Measurements from ENCODE around the gene SWAP70. TPM values are rescaled to one million over a fixed set of nuclear protein-coding genes. Genes with fewer than 3 reads are reported as not detected.

Gene SWAP70
- total and polyA plus RNA-seq, 10 of the 15 experiments (the other 5 are each of a cell fraction or from before 2014, with no cell fraction given), result 20.6 to 62.4 (median 41.7) TPM

GRCh38 chr11:9745411-9746211 is 81.7 kb downstream of the SWAP70 start (continued):
- no peak for TF ChIP-seq ZNF687 (IDR thresholded peaks at IDR 0.05)
- TF ChIP-seq EED (IDR thresholded peaks at IDR 0.05; ENCODE audit: low read depth), result 0 out of 2 replicates have a peak, but pooled peaks have one; percentile 67
- TF ChIP-seq IKZF1 (conservative IDR thresholded peaks at IDR 0.05), result peak; percentile 86
- TF ChIP-seq RELA (IDR thresholded peaks at IDR 0.05; ENCODE audit: borderline replicate concordance, partially characterized antibody), result no peak
- no peak for TF ChIP-seq CEBPB (IDR thresholded peaks at IDR 0.05; ENCODE audit: borderline replicate concordance in 1 of 2, low read depth in 2 of 2, low read length in 2 of 2)
- TF ChIP-seq ASH2L (IDR thresholded peaks at IDR 0.05; ENCODE audit: borderline replicate concordance, low read depth), result no peak
- no peak for TF ChIP-seq KLF5 (IDR thresholded peaks at IDR 0.05; ENCODE audit: partially characterized antibody)
- TF ChIP-seq RB1 (IDR thresholded peaks at IDR 0.05; ENCODE audit: borderline replicate concordance), result no peak
- TF ChIP-seq NR2F1 (conservative IDR thresholded peaks at IDR 0.05), result peak; percentile 56; the same call in 1 of the 2 replicates
- 0 out of 2 replicates have a peak, but pooled peaks have one; percentile 40 for TF ChIP-seq TBL1XR1 (IDR thresholded peaks at IDR 0.05; ENCODE audit: low read depth, low read length)
- no peak for TF ChIP-seq HDAC6 (IDR thresholded peaks at IDR 0.05; ENCODE audit: unreplicated experiment)
- no peak for TF ChIP-seq HDAC2 (IDR thresholded peaks at IDR 0.05)
- TF ChIP-seq RELB (IDR thresholded peaks at IDR 0.05; ENCODE audit: low read depth), result peak; percentile 76; the same call in 1 of the 2 replicates
- no peak for TF ChIP-seq EZH2 (IDR thresholded peaks at IDR 0.05; ENCODE audit: borderline replicate concordance, control insufficient read depth, low read depth, low read length)
- no peak for TF ChIP-seq PAX5 (IDR thresholded peaks at IDR 0.05; ENCODE audit: borderline replicate concordance, low read depth, low read length)
- peak in 1 of 2 experiments; percentile 69; a peak in 1 of 4 replicates for TF ChIP-seq ETV6 (conservative IDR thresholded peaks at IDR 0.05 in 1 of 2, IDR thresholded peaks at IDR 0.05 in 1 of 2; ENCODE audit: borderline replicate concordance in 1 of 2, low read depth in 1 of 2)
- TF ChIP-seq ZBTB4 (CRISPR knock-in tag; IDR thresholded peaks at IDR 0.05), result no peak
- no peak for TF ChIP-seq CBX3 (IDR thresholded peaks at IDR 0.05; ENCODE audit: borderline replicate concordance, low read depth)
- TF ChIP-seq PML (IDR thresholded peaks at IDR 0.05; ENCODE audit: low read length), result no peak
- TF ChIP-seq JUND (IDR thresholded peaks at IDR 0.05; ENCODE audit: low read depth, low read length), result no peak
- no peak for TF ChIP-seq CHD1 (IDR thresholded peaks at IDR 0.05; ENCODE audit: low read depth, low read length)
- no peak for TF ChIP-seq ZBED1 (IDR thresholded peaks at IDR 0.05; ENCODE audit: borderline replicate concordance)

Data from GM12878 (cell line).